Peyer's patch (tissue), 4 donors: Measurements from ENCODE around the gene AZIN2. TPM values are rescaled to one million over a fixed set of nuclear protein-coding genes. Genes with fewer than 3 reads are reported as not detected.
A peak's percentile ranks its signal among the peaks of the same experiment; 100 is the strongest.

Experiments
- DNase-seq, 3 donors: peaks; one replicate each; pipeline ENCODE4 v3.0.0-alpha.2; 2017 to 2019
- H3K27ac ChIP-seq, 4 donors: fragments of 200-600 bp; sonication (generic); one replicate each; pipeline ENCODE4 v1.5.1; 2016 to 2019
- H3K27me3 ChIP-seq, 2 donors: fragments of 200-600 bp; sonication (generic); one replicate each; pipeline ENCODE4 v1.5.1; 2019
- H3K36me3 ChIP-seq, 3 donors: fragments of 200-600 bp; sonication (generic); one replicate each; pipeline ENCODE4 v1.5.1; 2016 to 2019
- H3K4me1 ChIP-seq, 4 donors: fragments of 200-600 bp; sonication (generic); one replicate each; pipeline ENCODE4 v1.5.1; 2016 to 2019
- H3K4me3 ChIP-seq, 4 donors: fragments of 200-600 bp; sonication (generic); 1 replicate in 3 of 4; 2 replicates in 1 of 4; pipeline ENCODE4 v1.5.1; 2016 to 2019; ENCODE audit warnings: mild to moderate bottlenecking in 1 of 4
- H3K9me3 ChIP-seq, 4 donors: fragments of 200-600 bp; sonication (generic); one replicate each; pipeline ENCODE4 v1.5.1; 2016 to 2019; ENCODE audit warnings: mild to moderate bottlenecking in 1 of 4
- POLR2A ChIP-seq, 2 donors: fragments of 450-650 bp; IDR thresholded peaks; one replicate each; pipeline ENCODE4 v1.5.1; 2017; ENCODE audit warnings: antibody characterized with exemption in 2 of 2, mild to moderate bottlenecking in 2 of 2, moderate library complexity in 2 of 2
- total RNA-seq, 4 donors: library from RNA; depleted of rRNA; stranded (reverse); fragments of >200 nt; gene quantifications; one replicate each; pipeline ENCODE4 v1.1.0, GENCODE V29; 2016
- TF ChIP-seq, protein P1 (sequence below), 6 experiments: fragments of 450-650 bp in 4 of 6; fragments of 200-600 bp in 2 of 6; sonication (generic) in 1 of 6; IDR thresholded peaks; one replicate each; pipeline ENCODE4 v1.5.1; 2017 to 2019; ENCODE audit warnings: antibody characterized with exemption in 6 of 6, mild to moderate bottlenecking in 3 of 6, moderate library complexity in 1 of 6

AZIN2 gene
- total RNA-seq, 4 donors from 2014 or later = 0.95 to 26.4 (median 2.2) TPM

DNA sequence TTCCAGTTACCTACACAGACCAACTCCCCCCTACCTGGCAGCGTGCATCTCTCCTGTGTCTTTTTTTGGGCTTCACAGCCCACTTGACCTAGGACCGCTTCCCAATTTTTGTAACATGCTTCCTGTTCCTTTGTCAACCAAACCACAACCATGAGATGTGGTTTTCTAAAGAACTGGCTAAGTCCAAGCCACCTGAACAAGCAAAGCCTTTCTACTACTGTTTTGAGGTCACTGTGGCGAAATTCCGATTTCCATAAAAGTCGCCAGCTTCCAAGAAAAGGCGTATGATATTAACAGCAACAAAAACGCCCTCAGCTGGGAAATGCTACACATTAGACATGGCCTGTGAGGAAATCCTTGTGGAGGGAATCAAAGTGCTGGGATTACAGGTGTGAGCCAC is 31.6 kb upstream of the AZIN2 start:
- Histone ChIP-seq H3K36me3 (no peaks in the 10 kb centered on the region), H3K9me3 (no peaks in the 10 kb centered on the region), H3K27me3 (no peaks in the 10 kb centered on the region), H3K4me1 (peaks cover 0 to 31% (median 3%) of the 10 kb centered on the region in 4 donors), H3K27ac (no peak overlapping the region), H3K4me3 (no peak overlapping the region)
- TF ChIP-seq POLR2A (IDR thresholded peaks at IDR 0.05) = no peak
- TF ChIP-seq, protein P1, sequence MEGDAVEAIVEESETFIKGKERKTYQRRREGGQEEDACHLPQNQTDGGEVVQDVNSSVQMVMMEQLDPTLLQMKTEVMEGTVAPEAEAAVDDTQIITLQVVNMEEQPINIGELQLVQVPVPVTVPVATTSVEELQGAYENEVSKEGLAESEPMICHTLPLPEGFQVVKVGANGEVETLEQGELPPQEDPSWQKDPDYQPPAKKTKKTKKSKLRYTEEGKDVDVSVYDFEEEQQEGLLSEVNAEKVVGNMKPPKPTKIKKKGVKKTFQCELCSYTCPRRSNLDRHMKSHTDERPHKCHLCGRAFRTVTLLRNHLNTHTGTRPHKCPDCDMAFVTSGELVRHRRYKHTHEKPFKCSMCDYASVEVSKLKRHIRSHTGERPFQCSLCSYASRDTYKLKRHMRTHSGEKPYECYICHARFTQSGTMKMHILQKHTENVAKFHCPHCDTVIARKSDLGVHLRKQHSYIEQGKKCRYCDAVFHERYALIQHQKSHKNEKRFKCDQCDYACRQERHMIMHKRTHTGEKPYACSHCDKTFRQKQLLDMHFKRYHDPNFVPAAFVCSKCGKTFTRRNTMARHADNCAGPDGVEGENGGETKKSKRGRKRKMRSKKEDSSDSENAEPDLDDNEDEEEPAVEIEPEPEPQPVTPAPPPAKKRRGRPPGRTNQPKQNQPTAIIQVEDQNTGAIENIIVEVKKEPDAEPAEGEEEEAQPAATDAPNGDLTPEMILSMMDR (IDR thresholded peaks at IDR 0.05) = no peak
- no peak for DNase-seq

DNA sequence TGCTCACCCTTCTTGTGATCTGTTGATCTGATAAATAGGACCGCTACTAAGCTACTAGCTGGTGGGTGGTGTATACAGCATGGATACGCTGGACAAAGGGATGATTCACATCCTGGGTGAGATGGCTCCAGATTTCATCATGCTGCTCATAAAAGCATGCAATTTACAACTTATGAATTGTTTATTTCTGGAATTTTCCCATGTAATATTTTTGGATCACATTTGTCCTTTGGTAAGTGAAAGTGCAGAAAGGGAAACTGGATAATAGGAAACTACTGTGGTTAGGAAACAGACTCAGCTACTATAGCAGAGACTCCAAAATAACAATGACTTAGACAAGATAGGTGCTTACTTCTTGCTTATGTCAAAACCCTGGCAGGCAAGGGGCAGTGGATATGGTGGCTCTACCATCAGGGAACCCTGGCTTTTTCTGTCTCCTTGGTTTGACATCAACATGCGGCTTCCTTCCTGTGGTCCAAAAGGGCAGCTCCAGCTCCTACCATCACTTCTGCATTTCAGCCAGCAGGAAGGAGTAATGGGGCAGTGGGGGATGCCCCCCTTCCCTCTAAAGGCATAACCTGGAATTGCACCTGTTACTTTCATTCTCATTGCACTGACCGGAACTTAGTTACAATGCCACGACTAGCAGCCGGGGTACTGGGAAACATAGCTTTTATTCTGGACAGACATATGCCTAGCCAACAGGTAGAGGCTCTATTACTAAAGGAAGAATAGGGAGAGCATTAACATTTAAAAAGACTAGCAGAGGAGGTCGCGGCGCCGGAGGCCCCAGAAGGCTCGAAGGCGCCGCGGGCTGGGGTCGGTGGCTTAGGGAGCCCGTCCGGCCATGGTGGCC is 30.5 kb upstream of the AZIN2 start:
- peaks cover 0 to 25% (median 4%) of the 10 kb centered on the region in 4 donors for H3K4me1 ChIP-seq
- no peaks in the 10 kb centered on the region for H3K9me3 ChIP-seq
- no peaks in the 10 kb centered on the region for H3K36me3 ChIP-seq
- H3K27ac ChIP-seq = no peak overlapping the region
- no peaks in the 10 kb centered on the region for H3K27me3 ChIP-seq
- peak in 1 of 3 donors; percentile 52 for DNase-seq
- no peak overlapping the region for H3K4me3 ChIP-seq
- TF ChIP-seq, protein P1 (IDR thresholded peaks at IDR 0.05) = peak in 2 of 6 experiments; percentile 10 to 27
- no peak for TF ChIP-seq POLR2A (IDR thresholded peaks at IDR 0.05)

DNA sequence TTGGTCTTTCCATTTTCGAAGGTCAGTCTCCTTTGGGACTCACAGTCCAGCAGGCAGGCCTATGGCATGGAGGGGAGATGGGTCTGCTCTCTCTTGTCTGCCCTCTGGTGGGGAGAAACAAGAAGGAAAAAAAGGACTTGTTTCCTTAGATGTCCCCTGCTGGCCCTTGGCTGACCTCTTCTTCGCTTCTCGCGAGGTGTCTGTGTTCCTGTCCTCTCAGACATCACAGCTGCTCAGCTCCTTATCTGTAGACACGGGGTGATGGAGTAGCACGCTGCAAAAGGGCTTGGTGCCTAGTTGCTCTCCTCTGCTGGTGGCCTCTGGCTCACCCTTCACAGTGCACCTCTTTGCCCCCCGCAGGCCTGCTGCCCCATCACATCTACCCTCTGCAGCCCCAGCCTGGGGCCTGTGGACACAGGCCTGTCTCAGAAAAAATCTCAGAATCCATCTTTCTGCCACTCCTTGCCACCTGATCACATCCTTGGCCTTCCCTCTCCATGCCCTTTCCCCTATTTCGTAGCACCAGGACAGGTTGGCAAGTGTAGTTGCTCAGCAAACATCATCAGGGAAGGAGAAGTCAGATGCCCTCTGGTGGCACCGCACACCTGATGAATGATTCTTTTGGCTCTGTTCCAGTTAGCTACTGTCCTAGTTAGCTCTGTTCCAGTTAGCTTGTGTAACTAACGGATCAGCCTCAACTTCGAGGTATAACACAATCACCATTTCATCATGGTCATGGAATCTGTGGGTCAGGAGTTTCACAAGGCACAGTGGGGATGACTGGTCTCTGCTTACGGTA is 25.5 kb upstream of the AZIN2 start:
- peak; percentile 20 to 83 (median 71) for DNase-seq
- Histone ChIP-seq H3K9me3 (no peaks in the 10 kb centered on the region), H3K27me3 (no peaks in the 10 kb centered on the region), H3K4me1 (peaks cover 0 to 11% (median 2%) of the 10 kb centered on the region in 4 donors), H3K27ac (peak overlapping the region in 3 of 4 donors; percentile 24 to 87 (median 62)), H3K36me3 (no peaks in the 10 kb centered on the region), H3K4me3 (no peak overlapping the region)
- TF ChIP-seq POLR2A (IDR thresholded peaks at IDR 0.05) = no peak
- TF ChIP-seq, protein P1 (IDR thresholded peaks at IDR 0.05) = peak in 5 of 6 experiments; percentile 43 to 84 (median 81)

DNA sequence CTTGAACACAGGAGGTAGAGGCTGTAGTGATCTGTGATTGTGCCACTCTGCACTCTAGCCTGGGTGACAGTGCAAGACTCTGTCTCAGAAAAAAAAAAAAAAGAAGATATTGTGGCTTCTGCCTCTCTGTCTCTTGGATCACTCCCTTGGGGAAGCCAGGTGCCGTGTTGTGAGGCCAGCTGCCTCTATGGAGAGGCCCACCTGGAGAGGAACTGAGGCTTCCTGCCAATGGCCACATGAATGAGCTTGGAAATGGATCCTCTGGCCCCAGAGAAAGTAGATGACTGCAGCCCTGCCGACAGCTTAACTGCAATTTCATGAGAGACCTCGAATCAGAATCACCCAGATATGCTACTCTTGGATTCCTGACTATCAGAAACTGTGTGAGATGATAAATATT is 24.5 kb upstream of the AZIN2 start:
- H3K27ac ChIP-seq = no peak overlapping the region
- no peaks in the 10 kb centered on the region for H3K36me3 ChIP-seq
- no peaks in the 10 kb centered on the region for H3K27me3 ChIP-seq
- H3K9me3 ChIP-seq = no peaks in the 10 kb centered on the region
- no peak overlapping the region for H3K4me3 ChIP-seq
- TF ChIP-seq POLR2A (IDR thresholded peaks at IDR 0.05) = no peak
- TF ChIP-seq, protein P1 (IDR thresholded peaks at IDR 0.05) = no peak
- peaks cover 0 to 7% (median 2%) of the 10 kb centered on the region in 4 donors for H3K4me1 ChIP-seq
- DNase-seq = no peak

DNA sequence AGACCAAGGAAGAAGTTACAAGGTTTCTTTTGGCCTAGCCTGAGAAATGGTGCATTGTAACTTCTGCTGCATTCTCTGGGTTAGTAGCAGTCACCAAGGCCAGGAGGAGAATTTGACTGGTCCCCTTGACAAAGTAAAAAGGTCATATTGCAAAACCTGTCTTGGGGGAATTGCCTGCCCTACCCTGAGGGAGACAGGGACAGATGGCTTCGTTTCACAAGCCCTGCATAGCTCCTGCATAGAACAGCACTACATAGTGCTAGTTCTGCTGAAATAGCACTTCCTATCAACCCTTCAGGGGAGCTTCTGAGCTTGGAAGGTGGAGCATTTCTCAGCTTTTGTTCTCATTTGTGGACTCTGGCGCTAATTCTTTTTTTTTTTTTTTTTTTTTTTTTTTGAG is 23.9 kb upstream of the AZIN2 start:
- TF ChIP-seq, protein P1 (IDR thresholded peaks at IDR 0.05) = no peak
- no peak for TF ChIP-seq POLR2A (IDR thresholded peaks at IDR 0.05)

More for the DNA sequence above, 23.9 kb upstream of the AZIN2 start:
- Histone ChIP-seq H3K4me3 (no peak overlapping the region), H3K36me3 (no peaks in the 10 kb centered on the region), H3K4me1 (peaks cover 0 to 7% (median 2%) of the 10 kb centered on the region in 4 donors), H3K27ac (no peak overlapping the region), H3K27me3 (no peaks in the 10 kb centered on the region), H3K9me3 (peaks cover 0 to 5% (median 2%) of the 10 kb centered on the region in 4 donors)
- no peak for DNase-seq
